Measurements from ENCODE around the gene LDLRAD3.

LDLRAD3 gene

GRCh38 chr11:36066891-36067290 lies 123.0 kb downstream of the LDLRAD3 start:
- TF ChIP-seq, protein P1, sequence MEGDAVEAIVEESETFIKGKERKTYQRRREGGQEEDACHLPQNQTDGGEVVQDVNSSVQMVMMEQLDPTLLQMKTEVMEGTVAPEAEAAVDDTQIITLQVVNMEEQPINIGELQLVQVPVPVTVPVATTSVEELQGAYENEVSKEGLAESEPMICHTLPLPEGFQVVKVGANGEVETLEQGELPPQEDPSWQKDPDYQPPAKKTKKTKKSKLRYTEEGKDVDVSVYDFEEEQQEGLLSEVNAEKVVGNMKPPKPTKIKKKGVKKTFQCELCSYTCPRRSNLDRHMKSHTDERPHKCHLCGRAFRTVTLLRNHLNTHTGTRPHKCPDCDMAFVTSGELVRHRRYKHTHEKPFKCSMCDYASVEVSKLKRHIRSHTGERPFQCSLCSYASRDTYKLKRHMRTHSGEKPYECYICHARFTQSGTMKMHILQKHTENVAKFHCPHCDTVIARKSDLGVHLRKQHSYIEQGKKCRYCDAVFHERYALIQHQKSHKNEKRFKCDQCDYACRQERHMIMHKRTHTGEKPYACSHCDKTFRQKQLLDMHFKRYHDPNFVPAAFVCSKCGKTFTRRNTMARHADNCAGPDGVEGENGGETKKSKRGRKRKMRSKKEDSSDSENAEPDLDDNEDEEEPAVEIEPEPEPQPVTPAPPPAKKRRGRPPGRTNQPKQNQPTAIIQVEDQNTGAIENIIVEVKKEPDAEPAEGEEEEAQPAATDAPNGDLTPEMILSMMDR (IDR thresholded peaks at IDR 0.05; ENCODE audit: extremely low read depth, missing control alignments) = no peak
- no peak for DNase-seq (ENCODE audit: low spot score)

DNA sequence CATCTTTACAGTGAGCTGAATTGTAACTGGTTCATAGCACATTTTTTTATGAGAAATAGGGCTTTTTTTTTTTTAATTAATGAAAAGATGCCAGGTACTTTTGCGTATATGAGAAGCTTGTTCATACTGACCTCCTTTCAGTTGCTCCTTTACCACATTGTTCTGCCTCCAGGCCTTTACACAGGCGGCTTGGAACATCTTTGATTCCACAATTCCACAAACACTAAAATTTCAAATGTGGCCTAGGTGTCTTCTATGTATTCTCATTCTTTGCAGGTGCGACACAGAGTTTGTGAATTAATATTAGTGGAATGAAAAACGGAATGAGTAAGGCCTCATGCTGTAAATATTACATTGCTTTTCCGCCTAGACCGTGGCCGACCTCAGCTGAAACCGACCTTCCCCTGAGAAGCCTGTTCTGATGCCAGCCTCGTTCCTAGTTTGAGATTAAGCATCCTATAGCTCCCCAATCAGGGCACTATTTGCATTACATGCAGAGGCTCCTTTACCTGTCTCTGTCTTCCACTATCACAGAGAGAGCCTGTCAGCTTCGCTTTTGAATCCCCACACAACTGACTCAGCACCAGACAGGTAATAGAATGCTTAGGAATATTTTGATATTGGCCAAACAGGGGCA lies 125.8 kb downstream of the LDLRAD3 start:
- TF ChIP-seq, protein P1 (IDR thresholded peaks at IDR 0.05; ENCODE audit: extremely low read depth, missing control alignments) = no peak
- no peak for DNase-seq (ENCODE audit: low spot score)

DNA sequence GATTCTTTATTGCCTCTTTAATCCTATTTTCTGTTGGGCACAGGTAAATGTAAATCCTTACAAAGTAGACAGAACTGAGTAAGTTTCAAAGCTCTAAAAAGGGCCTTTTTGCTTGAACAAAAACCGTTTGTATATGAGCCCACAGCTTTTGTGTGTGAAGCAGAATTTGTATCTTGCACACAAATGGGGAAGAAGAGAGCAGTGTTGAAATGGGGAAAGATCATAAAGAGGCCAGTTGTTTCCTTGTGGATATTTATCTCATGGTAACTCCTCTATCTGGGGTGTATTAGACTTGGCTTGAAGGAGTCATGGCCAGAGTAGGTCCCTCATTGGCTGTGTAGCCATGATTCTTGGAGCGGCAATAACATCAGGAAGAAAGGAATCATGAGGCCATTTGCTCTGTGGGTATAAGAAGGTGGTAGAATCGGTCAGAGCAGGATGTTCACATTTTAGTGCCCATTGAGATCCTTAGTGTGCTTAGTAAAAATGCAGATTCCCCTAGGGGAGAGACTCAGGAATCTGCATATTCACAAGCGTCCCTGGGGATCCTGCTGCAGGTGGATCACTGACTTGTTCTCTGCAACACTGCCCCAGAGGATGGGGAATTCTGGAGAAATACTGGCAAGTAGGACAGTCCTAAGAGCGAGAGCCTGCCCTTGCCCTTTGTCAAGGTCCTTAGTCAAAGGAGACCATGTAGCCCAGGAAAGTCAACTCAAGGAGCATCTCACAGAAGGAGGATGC lies 126.5 kb downstream of the LDLRAD3 start:
- TF ChIP-seq, protein P1 (IDR thresholded peaks at IDR 0.05; ENCODE audit: extremely low read depth, missing control alignments) = no peak
- DNase-seq (ENCODE audit: low spot score) = no peak

DNA sequence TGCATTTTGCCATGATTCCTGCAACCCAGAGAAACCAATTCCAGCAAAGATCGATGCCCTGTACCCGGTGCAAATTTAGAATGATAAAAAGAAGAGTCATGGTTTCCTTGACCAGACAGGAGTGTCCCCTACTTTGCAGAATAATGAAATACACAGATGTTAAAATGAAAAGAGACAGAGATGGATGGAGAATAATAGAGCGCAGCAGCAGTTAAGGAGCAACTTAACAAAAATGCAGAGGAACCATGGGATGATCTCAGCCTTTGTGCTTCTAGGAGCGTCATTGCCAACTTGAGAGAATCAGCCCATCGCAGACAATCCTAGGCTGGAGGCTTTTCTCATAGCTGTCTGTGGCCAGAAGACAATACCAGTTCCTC lies 127.1 kb downstream of the LDLRAD3 start:
- TF ChIP-seq, protein P1 (IDR thresholded peaks at IDR 0.05; ENCODE audit: extremely low read depth, missing control alignments) = no peak
- no peak for DNase-seq (ENCODE audit: low spot score)

DNA sequence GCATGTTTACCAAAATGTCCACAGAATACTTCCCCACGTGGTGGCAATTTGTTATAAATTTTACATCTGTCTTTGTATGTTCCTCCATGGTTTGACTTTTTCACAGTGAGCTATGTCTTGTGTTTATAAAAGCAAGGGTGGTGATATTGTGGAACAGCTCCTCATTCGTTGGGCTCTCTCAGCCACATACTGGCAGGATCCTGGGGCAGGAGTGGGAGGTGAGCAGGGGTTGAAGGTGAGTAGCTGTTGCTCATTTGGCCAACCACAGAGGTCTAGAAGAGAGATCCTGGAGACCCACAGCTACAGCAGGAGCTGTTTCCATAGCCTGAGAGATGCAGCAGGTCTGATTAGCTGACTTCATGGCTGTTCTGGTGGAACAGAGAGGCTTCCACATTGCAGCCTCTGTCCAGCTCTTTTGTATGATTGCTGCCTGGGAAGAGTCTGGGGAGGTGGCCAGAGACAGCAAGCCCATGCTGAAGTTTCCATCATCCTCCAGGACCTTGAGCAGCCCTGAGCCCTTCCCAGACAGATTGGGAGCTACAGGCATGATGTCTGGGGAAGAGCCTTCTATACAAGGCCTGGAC lies 128.1 kb downstream of the LDLRAD3 start:
- TF ChIP-seq, protein P1 (IDR thresholded peaks at IDR 0.05; ENCODE audit: extremely low read depth, missing control alignments) = no peak

GRCh38 chr11:36073411-36074203 lies 129.7 kb downstream of the LDLRAD3 start:
- TF ChIP-seq, protein P1 (IDR thresholded peaks at IDR 0.05; ENCODE audit: extremely low read depth, missing control alignments) = no peak
- no peak for DNase-seq (ENCODE audit: low spot score)

More for the DNA sequence above, 128.1 kb downstream of the LDLRAD3 start:
- no peak for DNase-seq (ENCODE audit: low spot score)

Measured in GM20000 (cell line).